ENCODE data around the gene PNRC1. TPM values are rescaled to one million over a fixed set of nuclear protein-coding genes. Genes with fewer than 3 reads are reported as not detected.
"Not testable (repeated sequence)": the region's sequence is repeated elsewhere in the genome, so short reads cannot be mapped to it uniquely, and the experiment has no call there.

The PNRC1 gene
- total RNA-seq, result 881 TPM

GRCh38 chr6:89080281-89081128 is at the start of gene PNRC1:
TSS of gene PNRC1 (plus strand) at chr6:89080751. CDS start at chr6:89080895, 144 bp downstream.
- peak within 1 kb of the TSS; percentile 100 for H3K4me3 ChIP-seq (ENCODE audit: low read length)

GRCh38 chr6:89032599-89032998 is 48.0 kb upstream of the PNRC1 start:
- Histone ChIP-seq H3K4me1 (ENCODE audit: insufficient read depth, low read length) (peaks cover 34% of the 10 kb centered on the region), H3K4me3 (ENCODE audit: low read length) (no peak overlapping the region), H3K9me3 (ENCODE audit: low read depth, low read length) (no peaks in the 10 kb centered on the region), H3K27me3 (ENCODE audit: insufficient read depth, low read length) (no peaks in the 10 kb centered on the region)

More at GRCh38 chr6:89080281-89081128, at the start of gene PNRC1:
- Histone ChIP-seq H3K4me1 (ENCODE audit: insufficient read depth, low read length) (peaks cover 32% of the 10 kb centered on the region), H3K27me3 (ENCODE audit: insufficient read depth, low read length) (no peaks in the 10 kb centered on the region), H3K9me3 (ENCODE audit: low read depth, low read length) (no peaks in the 10 kb centered on the region)

GRCh38 chr6:89033461-89033860 is 47.1 kb upstream of the PNRC1 start:
- Histone ChIP-seq H3K4me3 (ENCODE audit: low read length) (no peak overlapping the region), H3K9me3 (ENCODE audit: low read depth, low read length) (no peaks in the 10 kb centered on the region), H3K27me3 (ENCODE audit: insufficient read depth, low read length) (no peaks in the 10 kb centered on the region), H3K4me1 (ENCODE audit: insufficient read depth, low read length) (peaks cover 30% of the 10 kb centered on the region)

DNA sequence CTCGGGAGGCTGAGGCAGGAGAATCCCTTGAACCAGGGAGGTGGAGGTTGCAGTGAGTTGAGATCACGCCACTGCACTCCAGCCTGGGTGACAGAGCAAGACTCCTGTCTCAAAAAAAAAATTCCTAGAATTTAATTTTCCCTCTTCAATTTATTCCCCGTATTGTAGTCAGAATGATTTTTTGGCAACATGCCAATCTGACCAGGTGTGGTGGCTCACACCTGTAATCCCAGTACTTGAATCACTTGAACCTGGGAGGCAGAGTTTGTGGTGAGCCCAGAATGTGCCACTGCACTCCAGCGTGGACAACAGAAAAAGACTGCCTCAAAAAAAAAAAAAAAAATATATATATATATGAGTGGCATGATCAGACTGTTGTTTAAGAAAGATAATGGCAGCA is 46.4 kb upstream of the PNRC1 start:
- H3K4me3 ChIP-seq (ENCODE audit: low read length); H3K9me3 ChIP-seq (ENCODE audit: low read depth, low read length); H3K27me3 ChIP-seq (ENCODE audit: insufficient read depth, low read length): not testable (repeated sequence)
- H3K4me1 ChIP-seq (ENCODE audit: insufficient read depth, low read length), result peaks cover 30% of the 10 kb centered on the region

- peaks cover 30% of the 10 kb centered on the region for H3K4me1 ChIP-seq (ENCODE audit: insufficient read depth, low read length)
- H3K4me3 ChIP-seq (ENCODE audit: low read length), result no peak overlapping the region
- no peaks in the 10 kb centered on the region for H3K9me3 ChIP-seq (ENCODE audit: low read depth, low read length)
- no peaks in the 10 kb centered on the region for H3K27me3 ChIP-seq (ENCODE audit: insufficient read depth, low read length)
Observed at GRCh38 chr6:89034586-89035251, 45.8 kb upstream of the PNRC1 start.

GRCh38 chr6:89035252-89036101 is 45.1 kb upstream of the PNRC1 start:
- Histone ChIP-seq H3K4me1 (ENCODE audit: insufficient read depth, low read length) (peaks cover 30% of the 10 kb centered on the region), H3K4me3 (ENCODE audit: low read length) (no peak overlapping the region), H3K9me3 (ENCODE audit: low read depth, low read length) (no peaks in the 10 kb centered on the region), H3K27me3 (ENCODE audit: insufficient read depth, low read length) (no peaks in the 10 kb centered on the region)

DNA sequence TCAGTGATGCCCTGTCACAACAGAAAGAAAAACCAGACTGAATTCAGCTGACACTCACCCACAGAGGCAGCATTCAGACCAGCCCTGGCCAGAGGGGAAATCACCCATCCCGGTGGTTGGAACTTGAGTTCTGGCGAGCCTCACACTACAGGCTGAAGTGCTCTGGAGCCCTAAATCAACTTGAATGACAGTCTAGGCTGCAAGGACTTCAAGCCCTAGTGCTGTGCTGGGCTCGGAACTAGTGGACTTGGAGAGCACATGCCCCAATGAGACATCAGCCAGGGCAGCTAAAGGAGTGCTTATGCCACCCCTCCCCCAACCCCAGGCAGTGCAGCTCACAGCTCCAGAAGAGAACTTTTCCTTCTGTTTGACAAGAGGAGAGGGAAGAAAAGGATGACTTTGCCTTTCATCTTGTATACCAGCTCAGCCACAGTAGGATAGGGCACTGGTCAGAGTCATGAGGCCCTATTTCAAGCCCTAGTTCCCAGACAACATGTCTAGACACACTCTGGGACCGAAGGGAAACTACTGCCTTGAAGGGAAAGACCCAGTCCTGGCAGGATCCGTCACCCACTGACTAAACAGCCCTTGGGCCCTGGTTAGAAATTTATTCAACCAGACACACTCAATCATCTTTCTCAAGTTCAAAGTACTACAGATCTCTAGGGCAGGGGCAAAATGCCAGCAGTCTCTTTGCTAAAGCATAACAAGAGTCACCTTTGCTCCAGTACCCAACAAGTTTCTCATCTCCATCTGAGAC is 43.2 kb upstream of the PNRC1 start:
- H3K27me3 ChIP-seq (ENCODE audit: insufficient read depth, low read length), result no peaks in the 10 kb centered on the region
- H3K4me1 ChIP-seq (ENCODE audit: insufficient read depth, low read length), result peaks cover 30% of the 10 kb centered on the region
- H3K9me3 ChIP-seq (ENCODE audit: low read depth, low read length), result no peaks in the 10 kb centered on the region
- H3K4me3 ChIP-seq (ENCODE audit: low read length), result no peak overlapping the region

- not testable (repeated sequence) for H3K4me3 ChIP-seq (ENCODE audit: low read length); H3K9me3 ChIP-seq (ENCODE audit: low read depth, low read length); H3K27me3 ChIP-seq (ENCODE audit: insufficient read depth, low read length)
- peaks cover 30% of the 10 kb centered on the region for H3K4me1 ChIP-seq (ENCODE audit: insufficient read depth, low read length)
Observed at GRCh38 chr6:89037901-89038293, 42.7 kb upstream of the PNRC1 start.

DNA sequence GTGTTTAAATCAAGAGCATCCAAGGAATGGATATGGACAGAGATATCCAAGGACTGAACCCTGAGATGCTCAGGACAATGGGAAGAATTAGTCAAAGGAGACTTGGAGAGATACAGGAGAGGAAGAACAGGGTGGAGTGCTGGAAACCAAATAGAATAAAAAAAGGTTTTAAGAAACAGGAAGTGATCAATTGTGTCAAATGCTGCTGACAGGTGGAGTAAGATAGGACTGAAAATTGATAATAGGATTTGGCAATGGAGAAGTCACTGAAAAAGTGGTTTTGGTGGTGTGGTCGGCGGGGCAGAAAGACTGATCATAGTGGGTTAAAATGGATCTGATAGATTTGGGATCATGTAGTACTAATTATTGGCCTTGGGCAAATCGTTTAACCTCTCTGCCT is 37.9 kb upstream of the PNRC1 start:
- no peaks in the 10 kb centered on the region for H3K27me3 ChIP-seq (ENCODE audit: insufficient read depth, low read length)
- peaks cover 22% of the 10 kb centered on the region for H3K4me1 ChIP-seq (ENCODE audit: insufficient read depth, low read length)
- no peaks in the 10 kb centered on the region for H3K9me3 ChIP-seq (ENCODE audit: low read depth, low read length)
- no peak overlapping the region for H3K4me3 ChIP-seq (ENCODE audit: low read length)

GRCh38 chr6:89044328-89045010 is 36.1 kb upstream of the PNRC1 start:
- Histone ChIP-seq H3K27me3 (ENCODE audit: insufficient read depth, low read length) (no peaks in the 10 kb centered on the region), H3K4me1 (ENCODE audit: insufficient read depth, low read length) (peaks cover 23% of the 10 kb centered on the region), H3K9me3 (ENCODE audit: low read depth, low read length) (no peaks in the 10 kb centered on the region), H3K4me3 (ENCODE audit: low read length) (no peak overlapping the region)

DNA sequence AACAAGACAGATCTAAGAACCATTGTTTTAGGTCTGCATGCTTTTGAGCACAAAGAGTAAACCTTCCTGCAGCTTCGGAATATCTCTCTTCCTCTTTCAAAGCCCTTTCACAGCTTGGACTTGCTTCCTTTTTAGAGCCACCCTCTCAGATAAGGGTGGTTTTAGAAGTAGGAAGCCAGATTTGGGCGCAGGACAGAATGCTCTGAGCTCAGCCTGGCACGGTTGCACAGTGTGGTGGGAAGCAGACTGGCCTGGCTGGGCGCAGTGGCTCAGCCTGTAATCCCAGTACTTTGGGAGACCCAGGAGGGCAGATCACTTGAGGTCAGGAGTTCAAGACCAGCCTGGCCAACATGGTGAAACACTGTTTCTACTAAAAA is 35.6 kb upstream of the PNRC1 start:
- peaks cover 23% of the 10 kb centered on the region for H3K4me1 ChIP-seq (ENCODE audit: insufficient read depth, low read length)
- H3K27me3 ChIP-seq (ENCODE audit: insufficient read depth, low read length), result no peaks in the 10 kb centered on the region
- H3K9me3 ChIP-seq (ENCODE audit: low read depth, low read length), result no peaks in the 10 kb centered on the region
- no peak overlapping the region for H3K4me3 ChIP-seq (ENCODE audit: low read length)

DNA sequence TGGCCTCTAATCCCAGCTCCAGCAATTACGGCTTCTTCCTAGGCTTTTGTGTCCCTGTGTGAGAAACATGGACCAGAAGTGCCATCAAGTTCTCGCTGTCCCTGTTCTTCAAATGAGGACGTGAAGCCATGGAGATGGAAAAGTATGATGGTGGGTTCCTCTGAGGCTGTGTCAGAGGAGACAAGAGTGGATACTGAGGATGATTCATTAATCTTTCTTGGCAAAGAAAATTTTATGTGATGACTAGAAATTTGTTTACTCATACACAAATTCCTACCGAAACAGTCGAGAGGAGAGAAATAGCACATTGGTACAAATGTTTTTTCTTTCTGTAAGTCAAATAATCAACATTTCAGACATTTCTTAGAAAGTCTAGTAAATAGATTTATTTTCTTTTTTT is 35.0 kb upstream of the PNRC1 start:
- Histone ChIP-seq H3K4me3 (ENCODE audit: low read length) (no peak overlapping the region), H3K27me3 (ENCODE audit: insufficient read depth, low read length) (no peaks in the 10 kb centered on the region), H3K4me1 (ENCODE audit: insufficient read depth, low read length) (peaks cover 29% of the 10 kb centered on the region), H3K9me3 (ENCODE audit: low read depth, low read length) (no peaks in the 10 kb centered on the region)

DNA sequence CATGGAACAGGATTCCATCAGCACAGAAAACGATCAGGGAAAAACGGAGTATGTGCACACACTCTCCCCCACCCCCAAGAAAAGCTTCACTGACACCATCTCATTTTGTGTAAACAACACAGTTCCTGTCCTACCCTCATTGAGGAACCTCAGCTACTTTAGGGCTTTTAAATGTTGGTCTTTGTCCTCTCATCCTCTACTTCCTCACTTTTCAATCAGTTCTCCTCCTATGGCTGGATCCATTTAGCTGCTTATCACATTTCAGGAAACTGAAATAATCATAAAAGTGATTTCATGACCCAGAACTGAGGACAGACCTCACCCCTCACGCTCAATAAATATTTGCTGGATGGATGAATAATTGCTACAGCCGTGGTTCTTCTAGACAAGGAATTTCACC is 33.1 kb upstream of the PNRC1 start:
- Histone ChIP-seq H3K4me1 (ENCODE audit: insufficient read depth, low read length) (peaks cover 41% of the 10 kb centered on the region), H3K9me3 (ENCODE audit: low read depth, low read length) (no peaks in the 10 kb centered on the region), H3K27me3 (ENCODE audit: insufficient read depth, low read length) (no peaks in the 10 kb centered on the region), H3K4me3 (ENCODE audit: low read length) (no peak overlapping the region)

DNA sequence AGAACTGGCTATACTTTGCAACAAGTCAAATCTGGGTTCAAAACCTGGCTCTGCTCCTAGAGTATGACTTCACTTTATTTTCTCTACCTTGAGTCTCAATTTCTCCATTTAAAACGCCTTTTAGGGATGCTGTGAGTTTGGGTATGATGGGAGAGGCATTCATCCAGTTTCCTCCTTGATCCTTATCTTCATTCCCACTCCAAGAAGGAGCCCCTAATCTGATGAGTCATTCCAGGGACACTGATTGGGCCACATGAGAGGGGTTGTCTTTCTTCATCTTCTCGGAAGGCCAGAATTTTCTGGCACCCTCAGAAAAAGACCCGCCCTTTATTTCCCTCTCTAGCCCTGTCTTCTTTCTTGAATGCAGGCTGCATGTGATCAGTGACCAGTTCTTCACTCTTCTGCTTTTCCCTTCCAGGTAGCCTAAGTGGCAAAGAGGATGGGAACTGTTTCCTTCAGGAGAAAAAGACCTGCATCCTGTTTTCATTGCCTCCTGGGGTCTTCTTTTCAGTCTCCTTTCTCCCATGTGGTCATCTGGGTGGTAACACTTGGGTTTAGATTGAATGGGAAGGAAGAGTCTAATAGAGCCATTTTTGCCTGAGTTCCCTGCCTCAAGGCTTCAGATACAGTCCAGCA is 32.1 kb upstream of the PNRC1 start:
- Histone ChIP-seq H3K27me3 (ENCODE audit: insufficient read depth, low read length) (no peaks in the 10 kb centered on the region), H3K9me3 (ENCODE audit: low read depth, low read length) (no peaks in the 10 kb centered on the region), H3K4me1 (ENCODE audit: insufficient read depth, low read length) (peaks cover 41% of the 10 kb centered on the region), H3K4me3 (ENCODE audit: low read length) (no peak overlapping the region)
